LoVo (cell line): ENCODE results near the gene MPND.
A peak's percentile ranks its signal among the peaks of the same experiment; 100 is the strongest.
"Not testable (repeated sequence)": the region's sequence is repeated elsewhere in the genome, so short reads cannot be mapped to it uniquely, and the experiment has no call there.

ENCODE experiments used
- DNase-seq: peaks from one replicate; pipeline ENCODE4 v3.0.0-alpha.2; 2016; ENCODE audit warnings: low spot score

MPND gene

DNA sequence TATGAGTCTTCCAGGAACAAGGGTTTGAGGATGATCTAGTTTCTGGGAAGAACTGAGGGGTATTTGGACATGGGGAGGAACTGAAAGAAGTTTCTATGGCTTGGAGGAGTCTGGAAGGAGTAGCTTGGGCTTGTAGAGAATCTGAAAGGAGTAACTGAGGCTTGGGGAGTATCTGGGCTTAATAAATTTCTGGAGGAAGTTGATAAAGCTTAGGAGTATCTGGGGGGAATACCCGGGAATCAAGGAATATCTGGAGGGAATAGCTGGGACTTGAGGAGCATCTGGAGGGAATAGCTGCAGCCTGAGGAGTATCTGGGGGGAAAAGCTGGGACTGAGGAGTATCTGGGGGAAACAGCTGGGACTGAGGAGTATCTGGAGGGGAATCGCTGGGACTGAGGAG lies 22.9 kb upstream of the MPND start:
- no peak for DNase-seq

DNA sequence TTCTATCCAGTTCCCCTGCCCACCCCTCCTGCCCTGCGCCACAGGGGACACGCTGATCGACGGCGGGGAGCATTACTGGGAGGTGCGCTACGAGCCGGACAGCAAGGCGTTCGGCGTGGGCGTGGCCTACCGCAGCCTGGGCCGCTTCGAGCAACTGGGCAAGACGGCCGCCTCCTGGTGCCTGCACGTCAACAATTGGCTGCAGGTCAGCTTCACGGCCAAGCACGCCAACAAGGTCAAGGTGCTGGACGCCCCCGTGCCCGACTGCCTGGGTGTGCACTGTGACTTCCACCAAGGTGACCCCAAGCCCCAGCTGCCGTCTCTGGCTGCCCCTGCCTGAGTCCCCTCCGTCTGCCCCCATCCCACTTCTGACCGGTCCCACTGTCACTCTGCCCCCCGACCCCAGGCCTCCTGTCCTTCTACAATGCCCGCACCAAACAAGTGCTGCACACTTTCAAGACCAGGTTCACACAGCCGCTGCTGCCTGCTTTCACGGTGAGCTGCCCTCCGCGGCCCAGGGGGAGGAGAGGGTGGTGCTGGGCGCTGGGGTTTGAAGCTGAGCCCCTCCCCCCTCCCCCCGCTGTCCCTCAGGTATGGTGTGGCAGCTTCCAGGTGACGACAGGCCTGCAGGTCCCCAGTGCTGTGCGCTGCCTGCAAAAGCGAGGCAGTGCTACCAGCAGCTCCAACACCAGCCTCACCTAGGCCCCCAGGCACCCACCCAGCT lies 20.3 kb upstream of the MPND start:
- no peak for DNase-seq

DNA sequence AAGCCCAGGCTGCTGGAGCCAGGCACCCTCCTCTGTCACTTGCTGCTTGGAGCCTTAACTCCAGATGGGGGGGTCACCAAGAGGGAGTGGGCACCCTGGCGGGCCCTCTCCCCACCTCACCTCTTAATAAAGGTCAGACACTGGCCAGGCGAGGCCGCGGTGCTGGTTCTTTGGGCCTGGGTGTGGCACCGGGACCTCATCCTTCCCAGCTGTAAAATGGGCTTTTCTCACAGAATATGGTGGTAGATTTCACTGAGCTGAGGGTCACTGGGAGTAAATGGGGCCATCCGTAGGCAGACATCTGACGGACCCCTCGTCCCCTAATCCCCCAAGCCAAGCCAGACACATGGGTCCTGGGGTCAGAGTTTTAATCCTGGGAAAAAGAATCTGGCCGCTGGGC lies 19.7 kb upstream of the MPND start:
- no peak for DNase-seq

DNA sequence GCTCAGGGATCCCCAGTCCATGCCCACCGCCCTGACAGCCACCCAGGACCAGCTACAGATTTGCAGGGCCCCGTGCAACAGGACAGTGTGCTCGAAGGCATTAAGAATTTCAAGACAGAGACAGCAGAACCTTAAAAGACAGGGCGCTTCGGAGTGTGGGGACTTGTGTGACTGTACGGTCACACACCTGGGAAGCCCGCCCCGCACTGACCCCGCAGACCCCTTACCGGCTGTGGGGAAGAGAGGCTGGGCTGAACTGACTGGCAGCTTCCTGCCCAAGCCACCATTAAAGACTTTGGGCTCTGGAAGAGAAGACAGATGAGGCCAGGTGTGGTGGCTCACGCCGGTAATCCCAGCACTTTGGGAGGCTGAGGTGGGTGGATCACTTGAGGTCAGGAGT lies 19.1 kb upstream of the MPND start:
- no peak for DNase-seq

DNA sequence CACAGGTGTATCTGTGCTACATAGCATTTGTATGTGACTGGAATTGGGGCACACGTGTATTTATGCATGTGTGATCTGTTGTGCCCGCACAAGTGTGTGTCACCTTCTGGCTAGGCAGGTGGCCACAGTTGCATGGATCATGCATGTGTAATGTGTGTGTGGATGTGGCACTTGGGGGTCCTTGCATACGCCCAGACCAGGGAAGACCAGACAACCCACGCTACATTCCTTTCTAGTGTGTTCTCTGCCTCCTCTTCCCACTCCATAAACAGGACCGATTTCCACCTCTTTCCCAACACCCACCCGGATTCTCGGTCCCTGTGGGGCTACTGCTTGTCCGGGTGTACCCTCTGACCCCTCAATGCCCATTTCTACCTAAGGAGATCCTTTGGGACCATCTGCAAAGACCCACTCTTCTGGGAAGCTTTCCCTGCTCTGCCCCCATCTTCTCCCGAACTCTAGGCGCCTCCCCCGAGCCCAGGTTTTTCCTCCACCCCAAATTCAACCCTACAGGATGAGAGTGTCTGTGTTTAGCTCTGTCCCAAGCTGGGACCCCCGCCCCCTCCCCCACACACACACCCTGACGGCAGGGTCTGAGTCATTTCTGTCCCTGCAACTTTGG lies 17.0 kb upstream of the MPND start:
- DNase-seq: no peak

DNA sequence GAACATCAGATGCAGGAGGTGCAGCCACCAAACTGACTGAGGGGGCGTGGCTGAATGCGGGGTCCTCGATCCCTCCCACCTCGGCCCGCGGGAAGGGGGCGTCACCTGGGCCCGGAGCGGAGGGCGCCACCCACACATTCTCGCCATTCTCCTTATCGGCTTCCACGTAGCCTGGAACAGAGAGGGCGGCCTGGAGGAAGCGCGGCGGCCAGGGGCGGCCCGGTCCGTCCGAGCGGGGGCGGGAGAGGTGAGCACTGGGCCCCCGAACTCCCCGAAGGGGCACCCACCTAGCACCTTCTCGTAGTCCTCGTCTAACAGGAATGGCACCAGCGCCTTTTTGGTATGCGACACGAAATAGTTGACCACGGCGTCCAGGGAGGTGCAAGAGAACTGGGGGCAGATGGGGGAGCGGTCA lies 16.5 kb upstream of the MPND start:
- DNase-seq: no peak

DNA sequence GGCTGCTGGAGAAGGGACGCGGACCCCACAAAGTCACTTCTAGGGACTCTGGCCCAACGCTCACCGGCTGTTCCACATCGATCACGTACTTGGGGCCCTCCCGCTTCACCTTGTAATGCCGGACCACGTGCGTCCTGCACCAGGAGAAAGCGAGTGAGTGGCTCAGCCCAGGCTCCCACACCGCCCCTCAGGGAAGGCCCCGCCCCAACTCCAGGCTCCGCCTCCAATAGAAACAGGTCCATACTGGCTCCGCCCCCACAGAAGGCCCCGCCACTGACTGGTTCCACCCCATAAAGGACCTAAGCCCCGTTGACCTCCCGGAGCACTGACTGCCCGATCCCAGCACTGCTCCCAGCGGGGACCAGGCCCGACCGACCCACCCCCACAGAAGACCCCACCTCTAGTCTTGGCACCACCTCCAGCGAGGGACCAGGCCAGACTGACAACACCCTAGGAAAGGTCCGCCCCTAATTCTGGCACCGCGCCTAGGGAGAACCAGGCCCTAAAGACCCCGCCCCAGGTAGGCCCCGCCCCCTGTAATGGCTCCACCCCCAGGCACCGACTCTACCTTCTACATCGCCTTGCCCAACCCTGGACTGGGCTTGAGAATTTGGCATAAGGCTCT lies 16.0 kb upstream of the MPND start:
- DNase-seq: no peak

DNA sequence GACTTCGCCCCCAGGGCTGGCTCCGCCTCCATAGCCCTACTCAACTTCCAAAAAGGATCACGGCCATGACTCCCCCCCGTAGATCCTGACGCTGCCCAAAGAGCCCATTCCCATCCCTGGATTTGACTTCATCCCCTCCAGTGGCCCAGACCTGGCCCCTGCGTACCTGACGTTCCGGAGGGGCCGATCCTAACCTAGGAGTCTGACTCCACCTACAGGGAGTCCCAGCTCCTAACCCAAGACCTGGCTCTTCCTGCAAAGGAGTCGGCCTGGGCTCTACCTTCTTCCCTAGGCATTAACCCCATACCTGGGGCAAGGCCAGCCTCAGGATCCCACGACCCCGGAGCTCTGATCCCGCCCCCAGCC lies 15.5 kb upstream of the MPND start:
- no peak for DNase-seq

DNA sequence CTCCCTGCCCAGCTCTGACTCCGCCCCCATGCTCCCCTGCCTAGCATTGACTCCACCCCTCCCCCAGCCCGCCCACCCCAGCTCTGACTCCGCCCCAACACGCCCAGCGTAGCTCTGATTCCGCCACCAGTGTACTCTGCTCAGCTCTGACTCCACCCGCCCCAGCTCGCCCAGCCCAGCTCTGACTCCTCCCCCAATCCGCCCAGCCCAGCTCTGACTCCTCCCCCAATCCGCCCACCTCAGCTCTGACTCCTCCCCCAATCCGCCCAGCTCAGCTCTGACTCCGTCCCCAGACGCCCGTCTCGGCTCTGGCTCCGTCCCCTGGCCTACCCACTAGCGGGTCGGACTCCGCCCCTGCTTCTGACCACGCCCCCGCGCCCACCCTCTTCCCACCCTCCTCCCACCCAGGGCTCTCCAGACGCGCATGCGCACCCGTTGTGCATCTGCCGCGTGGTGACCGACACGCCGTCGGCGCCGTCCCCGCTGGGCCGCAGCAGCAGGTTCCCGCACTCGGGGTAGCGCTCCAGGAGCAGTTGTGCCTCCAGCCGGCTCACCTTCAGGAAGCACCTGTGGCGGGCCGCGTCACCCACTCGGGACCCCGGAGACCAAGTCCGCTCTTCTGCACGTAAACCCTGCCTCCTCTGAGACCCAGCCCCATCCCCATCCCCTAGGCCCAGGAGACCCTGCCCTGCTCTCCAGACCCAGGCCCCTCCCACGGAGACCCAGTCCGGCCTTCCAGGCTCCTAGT lies 14.9 kb upstream of the MPND start:
- DNase-seq: no peak

DNA sequence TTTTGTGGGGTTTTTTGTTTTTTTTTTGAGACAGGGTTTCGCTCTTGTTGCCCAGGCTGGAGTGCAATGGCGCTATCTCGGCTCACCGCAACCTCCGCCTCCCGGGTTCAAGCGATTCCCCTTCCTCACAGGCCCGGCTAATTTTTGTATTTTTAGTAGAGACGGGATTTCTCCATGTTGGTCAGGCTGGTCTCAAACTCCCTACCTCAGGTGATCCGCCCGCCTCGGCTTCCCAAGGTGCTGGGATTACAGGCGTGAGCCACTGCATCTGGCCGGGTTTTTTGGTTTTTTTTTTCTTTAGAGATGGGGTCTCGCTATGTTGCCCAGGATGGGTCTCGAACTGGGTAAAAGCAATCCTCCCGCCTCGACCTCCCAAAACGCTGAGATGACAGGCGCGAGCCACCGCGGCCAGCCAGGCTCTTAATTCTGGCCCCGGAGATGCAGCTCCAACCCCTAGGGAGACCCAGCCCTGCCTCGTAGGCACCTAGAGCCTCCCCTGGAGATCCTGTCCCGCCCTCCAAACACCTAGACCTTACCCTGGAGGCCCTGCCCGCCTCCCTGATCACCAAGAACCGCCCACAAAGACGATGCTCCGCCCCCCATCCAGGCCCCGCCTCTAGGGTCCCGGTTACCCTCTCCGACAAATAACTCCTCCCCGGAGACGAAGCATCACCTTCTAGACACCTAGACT lies 14.2 kb upstream of the MPND start:
- not testable (repeated sequence) for DNase-seq

DNA sequence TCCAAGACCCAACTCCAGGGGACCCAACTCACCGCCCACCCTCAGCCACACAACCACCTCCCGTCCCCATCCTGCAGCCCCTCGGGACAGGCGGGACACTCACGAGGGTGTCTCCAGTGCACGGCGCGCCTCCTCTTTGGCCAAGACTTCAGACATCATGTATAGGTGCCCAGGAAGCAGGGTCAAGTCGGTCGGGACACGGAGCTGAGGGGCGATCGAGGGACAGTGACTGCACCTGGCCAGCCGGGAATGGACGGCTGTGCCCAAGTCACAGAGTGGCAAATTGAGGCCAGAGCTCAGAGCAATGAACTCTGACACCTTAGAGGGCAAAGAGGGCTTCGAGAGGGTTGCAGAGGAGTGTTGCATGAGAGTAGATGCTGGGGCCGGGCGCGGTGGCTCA lies 13.5 kb upstream of the MPND start:
- no peak for DNase-seq

DNA sequence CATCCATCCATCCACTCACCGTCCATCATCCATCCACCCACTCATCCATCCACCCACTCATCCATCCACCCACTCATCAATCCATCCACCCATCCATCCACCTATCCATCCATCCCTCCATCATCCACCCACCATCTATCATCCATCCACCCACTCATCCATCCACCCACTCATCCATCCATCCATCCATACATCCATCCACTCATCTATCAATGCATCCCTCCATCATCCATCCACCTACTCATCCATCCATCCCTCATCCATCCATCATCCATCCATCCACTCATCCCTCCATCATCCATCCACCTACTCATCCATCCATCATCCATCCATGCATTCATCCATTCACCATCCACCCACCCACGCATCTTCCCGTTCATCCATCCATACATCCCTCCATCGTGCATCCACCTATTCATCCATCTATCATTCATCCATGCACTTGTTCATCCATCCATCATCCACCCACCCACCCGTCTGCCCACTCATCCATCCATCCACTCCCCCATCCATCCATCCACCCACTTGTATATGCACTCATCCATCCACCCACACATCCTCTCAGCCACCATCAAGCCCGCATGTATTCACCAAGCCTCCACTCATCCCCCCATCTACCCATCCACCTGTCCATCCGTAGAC lies 8.3 kb upstream of the MPND start:
- DNase-seq: no peak

DNA sequence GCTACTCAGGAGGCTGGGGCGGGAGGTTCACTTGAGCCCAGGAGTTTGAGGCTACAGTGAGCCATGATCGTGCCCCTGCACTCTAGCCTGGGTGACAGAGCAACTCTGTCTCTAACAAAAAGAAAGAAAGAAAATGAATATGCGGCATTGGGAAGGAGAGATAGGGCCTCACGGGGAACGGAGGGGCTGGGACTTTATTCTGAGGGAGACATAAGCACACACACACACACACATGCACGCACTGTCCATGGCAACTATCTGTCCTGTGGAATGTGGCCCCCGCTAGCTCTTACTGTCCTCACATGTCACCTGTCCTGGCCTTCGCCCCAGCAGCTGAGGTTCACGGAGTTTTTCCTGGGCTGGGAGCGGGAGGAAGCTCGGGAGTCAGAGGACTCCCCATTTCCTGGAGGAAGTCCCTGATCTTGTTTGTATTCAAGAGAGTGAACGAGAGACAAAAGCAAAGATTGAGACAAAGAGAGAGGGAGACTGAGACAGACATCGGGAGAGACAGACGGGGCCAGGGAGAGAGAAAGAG lies 5.4 kb upstream of the MPND start:
- peak; percentile 14 for DNase-seq

DNA sequence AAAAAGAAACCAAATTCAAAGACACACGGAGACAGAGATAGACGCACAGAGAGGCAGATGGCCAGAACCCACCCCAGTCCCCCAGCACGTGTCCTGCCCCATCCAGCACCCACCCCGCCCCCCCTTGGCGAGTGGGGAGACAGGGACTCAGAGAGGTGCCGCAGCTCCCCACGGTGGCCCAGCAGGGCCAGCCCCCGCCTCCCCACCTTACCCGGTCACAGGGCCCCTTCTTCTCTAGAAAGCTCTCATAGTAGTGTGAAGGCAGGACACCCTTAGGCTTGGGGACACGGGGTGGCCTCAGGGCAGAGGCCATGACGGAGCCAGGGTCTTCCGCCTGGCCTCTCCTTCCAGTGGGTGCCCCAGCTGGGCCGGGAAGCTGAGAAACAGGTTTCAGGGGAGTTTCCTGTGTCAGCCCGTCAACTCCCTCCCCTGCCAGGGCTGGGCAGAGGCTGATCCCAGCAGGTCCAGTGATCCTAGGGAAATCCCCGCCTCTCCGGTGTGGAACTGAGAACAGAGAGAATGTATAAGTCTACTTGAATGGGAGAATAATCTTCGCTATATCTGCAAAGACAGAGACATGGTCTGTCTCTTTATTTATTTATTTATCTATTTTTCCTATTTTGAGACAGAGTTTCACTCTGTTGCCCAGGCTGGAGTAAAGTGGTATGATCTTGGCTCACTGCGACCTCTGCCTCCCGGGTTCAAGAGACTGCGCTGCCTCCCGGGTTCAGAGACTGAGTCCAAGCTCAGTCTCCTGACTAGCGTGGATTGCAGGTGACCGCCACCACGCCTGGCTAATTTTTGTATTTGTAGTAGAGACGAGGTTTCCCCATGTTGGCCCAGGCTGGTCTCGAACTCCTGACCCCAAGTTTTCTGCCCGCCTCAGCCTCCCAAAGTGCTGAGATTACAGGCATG lies 4.7 kb upstream of the MPND start, which contains the start of gene STAP2:
STAP2 (minus strand) TSS at position 387 of the 915 bp plus-strand sequence; CDS start at position 313, 74 bp downstream.
- peak; percentile 66 for DNase-seq

DNA sequence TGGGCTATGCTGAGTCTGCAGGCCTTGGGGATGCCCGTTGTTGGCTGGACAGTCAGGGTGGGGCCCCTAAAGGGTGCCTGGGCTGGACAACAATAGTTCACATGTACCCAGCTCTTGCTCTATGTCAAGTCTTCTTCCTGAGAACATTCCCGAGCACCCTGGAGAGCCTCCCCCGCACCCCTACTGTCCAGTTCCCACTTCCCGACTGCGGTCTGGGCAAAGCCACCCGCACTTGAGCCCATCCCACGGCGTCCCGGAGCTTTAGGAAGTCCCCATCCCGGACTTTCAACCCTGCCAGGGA lies 1.1 kb upstream of the MPND start:
- DNase-seq: no peak

DNA sequence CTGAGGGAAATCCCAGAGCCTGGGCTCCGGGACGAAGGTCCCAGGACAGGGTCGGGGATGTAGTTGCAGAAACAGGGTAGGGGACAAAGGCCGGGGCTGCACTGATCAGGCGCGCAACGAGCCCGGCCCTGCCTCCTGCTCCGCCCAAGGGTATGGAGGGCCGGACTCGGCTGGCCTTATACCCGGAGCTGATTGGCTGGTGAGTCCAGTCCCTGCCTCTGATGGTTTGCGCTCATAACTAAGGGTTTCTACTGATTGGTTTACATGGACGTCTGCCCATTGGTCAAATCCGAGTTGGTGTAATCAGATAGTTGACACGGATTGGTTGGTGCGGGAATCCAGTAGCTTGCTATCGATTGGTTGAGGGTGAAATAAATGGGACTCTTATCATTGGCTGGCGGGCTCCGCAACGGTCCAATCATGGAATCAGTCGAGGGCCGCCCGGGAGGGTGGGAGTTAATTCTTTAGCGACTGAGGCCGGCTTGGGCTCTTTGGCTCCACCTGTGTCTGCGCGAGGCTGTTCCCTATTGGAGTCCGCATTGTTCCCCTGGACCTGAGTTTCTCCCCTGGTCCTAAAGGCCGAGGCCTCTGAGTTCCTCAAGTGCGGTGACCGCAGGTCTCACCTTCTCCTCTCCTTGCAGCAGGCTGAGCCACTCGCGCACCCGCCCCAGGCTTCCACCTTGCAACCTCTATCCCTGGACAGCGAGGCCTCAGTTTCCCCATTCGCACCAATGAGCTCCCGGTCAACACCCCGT lies 570 bp upstream of the MPND start:
- peak; percentile 100 for DNase-seq

DNA sequence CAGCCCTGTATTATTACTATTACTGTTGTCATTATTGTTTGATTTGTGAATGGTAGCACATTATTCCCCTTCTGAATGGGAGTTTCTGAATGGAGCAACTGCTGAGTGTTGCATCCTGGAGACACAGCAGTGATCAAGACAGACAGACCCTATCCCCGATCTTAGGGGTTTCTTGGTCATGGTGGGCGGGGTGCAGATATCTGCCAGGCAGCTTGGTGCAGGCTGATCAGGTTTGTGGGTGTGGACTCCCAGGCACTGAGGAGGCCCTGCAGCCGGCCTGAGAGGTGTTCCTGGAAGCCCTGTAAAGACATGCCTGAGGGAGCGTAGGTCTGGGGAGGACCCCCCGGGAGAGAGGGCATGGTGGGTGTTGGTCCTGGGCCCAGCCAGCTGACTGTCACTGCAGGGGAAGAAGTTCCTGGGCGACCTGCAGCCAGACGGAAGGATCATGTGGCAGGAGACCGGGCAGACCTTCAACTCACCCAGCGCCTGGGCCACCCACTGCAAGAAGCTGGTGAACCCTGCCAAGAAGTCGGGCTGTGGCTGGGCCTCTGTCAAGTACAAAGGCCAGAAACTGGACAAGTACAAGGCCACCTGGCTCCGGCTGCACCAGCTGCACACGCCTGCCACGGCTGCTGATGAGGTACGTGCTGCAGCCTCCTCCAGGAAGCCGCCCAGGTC lies 2.1 kb downstream of the MPND start:
- DNase-seq: no peak

DNA sequence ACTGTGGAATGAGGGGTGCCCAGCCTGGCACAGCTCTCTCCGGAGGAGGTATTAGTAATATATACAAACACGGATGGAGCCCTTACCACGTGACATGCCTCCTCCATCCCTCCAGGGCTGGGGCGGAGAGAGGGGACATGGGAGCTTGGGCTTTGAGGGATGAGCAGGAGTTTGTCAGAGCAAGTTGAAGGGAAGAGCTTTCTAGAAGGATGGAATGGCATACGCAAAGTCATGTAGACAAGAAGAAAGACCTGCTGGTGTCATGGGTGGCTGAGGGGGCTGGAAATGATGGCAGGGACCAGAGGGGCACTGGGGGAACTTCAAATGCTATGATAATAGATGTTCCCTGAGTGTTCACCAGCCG lies 2.6 kb downstream of the MPND start:
- no peak for DNase-seq

DNA sequence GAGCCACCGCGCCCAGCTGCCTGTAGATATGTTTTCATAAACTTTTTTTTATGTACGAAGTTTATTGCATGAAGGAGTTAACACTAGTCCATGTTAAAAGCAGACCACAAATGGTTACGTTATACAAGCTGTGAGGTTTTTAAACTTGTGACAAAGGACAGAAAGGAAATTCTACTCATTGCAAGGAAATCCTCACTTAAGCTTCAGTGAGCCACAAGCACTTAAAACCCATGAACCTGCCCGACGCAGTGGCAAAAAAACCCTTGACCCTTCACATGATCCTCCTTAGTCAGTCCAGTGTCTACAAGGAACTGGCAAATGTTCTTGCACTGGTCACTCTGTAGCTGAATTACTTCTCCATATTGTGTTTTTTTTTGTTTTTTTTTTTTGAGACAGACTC lies 4.2 kb downstream of the MPND start:
- no peak for DNase-seq
